ENCODE results near the gene C1orf167.

C1orf167 gene

GRCh38 chr1:11761285-11761684 is 708 bp upstream of the C1orf167 start:
- no peak overlapping the region for H3K4me3 Mint-ChIP-seq
- peaks cover 63% of the 10 kb centered on the region for H3K27me3 Mint-ChIP-seq

GRCh38 chr1:11764115-11764514 is 2.1 kb downstream of the C1orf167 start:
- H3K4me1 Mint-ChIP-seq = no peaks in the 10 kb centered on the region
- H3K4me3 Mint-ChIP-seq = no peak overlapping the region
- H3K27ac Mint-ChIP-seq (ENCODE audit: low read depth) = no peak overlapping the region
- DNase-seq (ENCODE audit: low spot score in 2 of 2) (no peak), ATAC-seq (replicated peaks; ENCODE audit: extremely low read depth, poor library complexity, severe bottlenecking) (no peak)
- peaks cover 47% of the 10 kb centered on the region for H3K27me3 Mint-ChIP-seq
- no peaks in the 10 kb centered on the region for H3K9me3 Mint-ChIP-seq
- H3K36me3 Mint-ChIP-seq (ENCODE audit: insufficient read depth) = peaks cover 4% of the 10 kb centered on the region

More at GRCh38 chr1:11761285-11761684, 708 bp upstream of the C1orf167 start:
- Mint-ChIP-seq H3K27ac (ENCODE audit: low read depth) (no peak overlapping the region), H3K36me3 (ENCODE audit: insufficient read depth) (peaks cover 4% of the 10 kb centered on the region), H3K9me3 (no peaks in the 10 kb centered on the region), H3K4me1 (no peaks in the 10 kb centered on the region)
- ATAC-seq (replicated peaks; ENCODE audit: extremely low read depth, poor library complexity, severe bottlenecking) (no peak), DNase-seq (ENCODE audit: low spot score in 2 of 2) (no peak)

- Mint-ChIP-seq H3K4me3 (no peak overlapping the region), H3K27me3 (peaks cover 47% of the 10 kb centered on the region), H3K4me1 (no peaks in the 10 kb centered on the region), H3K27ac (ENCODE audit: low read depth) (no peak overlapping the region), H3K36me3 (ENCODE audit: insufficient read depth) (peaks cover 4% of the 10 kb centered on the region), H3K9me3 (no peaks in the 10 kb centered on the region)
- DNase-seq (ENCODE audit: low spot score in 2 of 2) (no peak), ATAC-seq (replicated peaks; ENCODE audit: extremely low read depth, poor library complexity, severe bottlenecking) (no peak)
Observed at GRCh38 chr1:11764519-11764918, 2.5 kb downstream of the C1orf167 start.

DNA sequence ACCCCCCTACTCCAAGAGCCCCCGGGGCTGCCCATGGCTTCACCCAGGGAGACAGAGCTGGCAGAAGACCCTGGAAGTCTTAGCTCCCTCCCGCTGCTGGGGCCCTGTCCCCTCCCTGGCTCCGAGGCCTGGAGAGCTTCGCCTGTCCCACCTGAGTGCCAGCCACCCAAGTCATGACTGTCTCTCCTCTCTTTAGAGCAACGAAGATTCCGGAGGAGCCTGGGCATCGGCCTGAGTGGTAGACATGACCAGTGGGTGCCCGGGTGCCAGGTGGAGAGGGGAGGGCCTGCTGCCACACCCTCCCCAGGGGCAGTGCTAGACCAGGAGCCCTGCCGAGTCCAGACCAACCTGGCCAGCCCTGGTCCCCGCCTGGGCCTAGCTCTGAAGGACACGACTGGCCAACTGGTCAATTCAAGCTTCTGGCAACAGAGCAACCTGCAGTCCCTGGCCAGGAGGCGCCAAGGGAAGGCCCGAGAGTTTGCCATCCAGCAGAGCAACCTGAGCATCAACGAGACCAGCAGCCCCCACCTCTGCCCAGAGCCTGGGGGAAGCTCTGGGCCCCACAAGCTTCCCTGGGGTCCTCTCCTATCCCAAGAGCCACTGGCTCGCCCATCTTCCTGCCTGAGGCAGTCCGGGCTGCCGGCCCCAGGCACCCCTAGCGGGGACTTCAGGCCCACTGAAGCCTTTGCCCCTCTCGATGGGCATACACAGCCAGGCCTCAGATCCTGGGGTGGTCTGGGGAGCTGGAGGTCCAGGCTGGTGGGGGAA is 3.9 kb downstream of the C1orf167 start:
- Mint-ChIP-seq H3K9me3 (no peaks in the 10 kb centered on the region), H3K27me3 (peaks cover 37% of the 10 kb centered on the region), H3K27ac (ENCODE audit: low read depth) (no peak overlapping the region), H3K4me3 (no peak overlapping the region), H3K36me3 (ENCODE audit: insufficient read depth) (peaks cover 2% of the 10 kb centered on the region), H3K4me1 (no peaks in the 10 kb centered on the region)
- no peak for DNase-seq (ENCODE audit: low spot score in 2 of 2)
- no peak for ATAC-seq (replicated peaks; ENCODE audit: extremely low read depth, poor library complexity, severe bottlenecking)

GRCh38 chr1:11766429-11766776 is 4.4 kb downstream of the C1orf167 start:
- Mint-ChIP-seq H3K27ac (ENCODE audit: low read depth) (no peak overlapping the region), H3K4me1 (no peaks in the 10 kb centered on the region), H3K27me3 (peaks cover 31% of the 10 kb centered on the region), H3K4me3 (no peak overlapping the region), H3K9me3 (no peaks in the 10 kb centered on the region), H3K36me3 (ENCODE audit: insufficient read depth) (peaks cover 2% of the 10 kb centered on the region)
- no peak for DNase-seq (ENCODE audit: low spot score in 2 of 2)
- no peak for ATAC-seq (replicated peaks; ENCODE audit: extremely low read depth, poor library complexity, severe bottlenecking)

DNA sequence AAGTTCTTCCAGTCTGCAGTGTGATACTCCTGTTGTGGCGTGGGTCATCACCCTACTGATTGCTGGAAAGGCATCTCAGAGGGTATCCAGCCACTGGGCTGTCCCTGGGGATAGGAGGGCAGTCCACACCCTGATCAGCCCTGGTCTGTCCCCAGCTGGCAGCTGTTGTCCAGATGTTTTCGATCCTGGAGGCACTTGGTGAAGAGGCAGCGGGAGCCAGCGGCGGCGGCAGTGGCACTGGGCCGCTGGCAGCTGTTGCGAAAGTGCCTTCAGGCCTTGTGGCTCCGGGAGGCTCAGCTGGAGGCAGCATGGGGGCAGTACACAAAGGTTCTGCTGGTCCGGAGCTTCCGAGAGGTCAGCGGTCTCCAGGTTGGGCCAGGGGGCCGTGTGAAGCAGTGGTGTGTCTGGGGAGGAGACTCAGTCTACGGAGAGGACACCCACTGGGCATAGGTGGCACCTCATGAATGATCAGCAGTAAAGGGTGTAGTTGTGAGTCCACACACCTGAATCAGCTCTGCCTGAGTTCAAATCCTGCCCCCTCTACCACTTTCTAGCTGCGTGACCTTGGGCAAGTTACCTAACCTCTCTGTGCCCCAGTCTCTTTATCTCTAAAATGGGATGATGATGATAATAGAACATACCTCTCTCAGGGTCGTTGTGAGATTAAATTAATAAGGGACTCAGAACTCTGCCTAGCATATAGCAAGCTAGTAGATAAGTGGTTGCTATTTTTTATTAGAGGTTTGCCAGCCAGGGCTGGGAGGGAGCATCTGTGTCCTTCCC is 6.1 kb downstream of the C1orf167 start:
- H3K4me1 Mint-ChIP-seq = no peaks in the 10 kb centered on the region
- no peak overlapping the region for H3K4me3 Mint-ChIP-seq
- no peak for ATAC-seq (replicated peaks; ENCODE audit: extremely low read depth, poor library complexity, severe bottlenecking)
- peaks cover 19% of the 10 kb centered on the region for H3K27me3 Mint-ChIP-seq
- H3K27ac Mint-ChIP-seq (ENCODE audit: low read depth) = no peak overlapping the region
- H3K9me3 Mint-ChIP-seq = no peaks in the 10 kb centered on the region
- peaks cover 2% of the 10 kb centered on the region for H3K36me3 Mint-ChIP-seq (ENCODE audit: insufficient read depth)
- no peak for DNase-seq (ENCODE audit: low spot score in 2 of 2)

DNA sequence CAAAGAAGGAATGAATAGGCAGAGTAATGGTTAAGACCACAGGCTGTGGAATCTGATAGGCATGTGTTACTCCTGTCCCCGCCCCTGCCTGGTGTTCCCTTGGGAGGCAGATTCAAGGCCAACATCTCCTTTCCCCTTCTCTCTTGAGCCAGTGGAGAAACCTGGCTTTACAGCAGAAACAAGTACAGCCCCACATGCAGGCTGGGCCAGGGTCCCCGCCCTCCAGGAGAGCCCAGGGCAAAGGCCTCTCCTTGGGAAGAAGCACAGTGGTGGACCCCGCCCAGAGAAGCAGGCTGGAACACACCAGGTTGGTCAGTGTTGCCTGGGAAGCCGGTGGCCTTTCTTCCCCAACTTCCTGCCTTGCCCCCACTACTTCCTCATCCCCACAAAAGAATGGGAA is 6.8 kb downstream of the C1orf167 start:
- no peak for ATAC-seq (replicated peaks; ENCODE audit: extremely low read depth, poor library complexity, severe bottlenecking)
- H3K27me3 Mint-ChIP-seq = peaks cover 12% of the 10 kb centered on the region
- H3K4me1 Mint-ChIP-seq = no peaks in the 10 kb centered on the region
- no peak overlapping the region for H3K4me3 Mint-ChIP-seq
- H3K27ac Mint-ChIP-seq (ENCODE audit: low read depth) = no peak overlapping the region
- no peak for DNase-seq (ENCODE audit: low spot score in 2 of 2)
- no peaks in the 10 kb centered on the region for H3K9me3 Mint-ChIP-seq
- peaks cover 2% of the 10 kb centered on the region for H3K36me3 Mint-ChIP-seq (ENCODE audit: insufficient read depth)

GRCh38 chr1:11769274-11769673 is 7.3 kb downstream of the C1orf167 start:
- Mint-ChIP-seq H3K27ac (ENCODE audit: low read depth) (no peak overlapping the region), H3K4me1 (no peaks in the 10 kb centered on the region), H3K9me3 (no peaks in the 10 kb centered on the region), H3K4me3 (no peak overlapping the region), H3K36me3 (ENCODE audit: insufficient read depth) (peaks cover 2% of the 10 kb centered on the region), H3K27me3 (peaks cover 11% of the 10 kb centered on the region)
- DNase-seq (ENCODE audit: low spot score in 2 of 2) (no peak), ATAC-seq (replicated peaks; ENCODE audit: extremely low read depth, poor library complexity, severe bottlenecking) (no peak)

GRCh38 chr1:11770011-11770410 is 8.0 kb downstream of the C1orf167 start:
- peaks cover 18% of the 10 kb centered on the region for H3K27me3 Mint-ChIP-seq
- no peaks in the 10 kb centered on the region for H3K9me3 Mint-ChIP-seq
- DNase-seq (ENCODE audit: low spot score in 2 of 2) (no peak), ATAC-seq (replicated peaks; ENCODE audit: extremely low read depth, poor library complexity, severe bottlenecking) (no peak)
- H3K27ac Mint-ChIP-seq (ENCODE audit: low read depth) = no peak overlapping the region
- H3K36me3 Mint-ChIP-seq (ENCODE audit: insufficient read depth) = peaks cover 2% of the 10 kb centered on the region
- H3K4me3 Mint-ChIP-seq = no peak overlapping the region
- H3K4me1 Mint-ChIP-seq = no peaks in the 10 kb centered on the region

- no peak for ATAC-seq (replicated peaks; ENCODE audit: extremely low read depth, poor library complexity, severe bottlenecking)
- Mint-ChIP-seq H3K4me3 (no peak overlapping the region), H3K27me3 (peaks cover 11% of the 10 kb centered on the region), H3K36me3 (ENCODE audit: insufficient read depth) (no peaks in the 10 kb centered on the region), H3K9me3 (no peaks in the 10 kb centered on the region), H3K27ac (ENCODE audit: low read depth) (no peak overlapping the region), H3K4me1 (no peaks in the 10 kb centered on the region)
- no peak for DNase-seq (ENCODE audit: low spot score in 2 of 2)
Observed at GRCh38 chr1:11771481-11772043, 9.6 kb downstream of the C1orf167 start.

GRCh38 chr1:11772458-11772857 is 10.5 kb downstream of the C1orf167 start:
- Mint-ChIP-seq H3K27ac (ENCODE audit: low read depth) (no peak overlapping the region), H3K4me1 (no peaks in the 10 kb centered on the region), H3K4me3 (no peak overlapping the region), H3K36me3 (ENCODE audit: insufficient read depth) (no peaks in the 10 kb centered on the region), H3K27me3 (peaks cover 11% of the 10 kb centered on the region), H3K9me3 (no peaks in the 10 kb centered on the region)
- no peak for ATAC-seq (replicated peaks; ENCODE audit: extremely low read depth, poor library complexity, severe bottlenecking)
- DNase-seq (ENCODE audit: low spot score in 2 of 2) = no peak

- no peak for ATAC-seq (replicated peaks; ENCODE audit: extremely low read depth, poor library complexity, severe bottlenecking)
- Mint-ChIP-seq H3K27ac (ENCODE audit: low read depth) (no peak overlapping the region), H3K27me3 (peaks cover 11% of the 10 kb centered on the region), H3K4me1 (no peaks in the 10 kb centered on the region), H3K4me3 (no peak overlapping the region), H3K36me3 (ENCODE audit: insufficient read depth) (no peaks in the 10 kb centered on the region), H3K9me3 (no peaks in the 10 kb centered on the region)
- no peak for DNase-seq (ENCODE audit: low spot score in 2 of 2)
Observed at GRCh38 chr1:11774753-11775152, 12.8 kb downstream of the C1orf167 start.
